NCI-H2196 (cell line): ENCODE measurements around the gene LCN15.
"Not testable (repeated sequence)": the region's sequence is repeated elsewhere in the genome, so short reads cannot be mapped to it uniquely, and the experiment has no call there.

Experiments
- DNase-seq: peaks from one replicate; lab custom pipeline; 2025; ENCODE audit not compliant: unreplicated experiment; lab: John Stamatoyannopoulos, UW

Gene LCN15

DNA sequence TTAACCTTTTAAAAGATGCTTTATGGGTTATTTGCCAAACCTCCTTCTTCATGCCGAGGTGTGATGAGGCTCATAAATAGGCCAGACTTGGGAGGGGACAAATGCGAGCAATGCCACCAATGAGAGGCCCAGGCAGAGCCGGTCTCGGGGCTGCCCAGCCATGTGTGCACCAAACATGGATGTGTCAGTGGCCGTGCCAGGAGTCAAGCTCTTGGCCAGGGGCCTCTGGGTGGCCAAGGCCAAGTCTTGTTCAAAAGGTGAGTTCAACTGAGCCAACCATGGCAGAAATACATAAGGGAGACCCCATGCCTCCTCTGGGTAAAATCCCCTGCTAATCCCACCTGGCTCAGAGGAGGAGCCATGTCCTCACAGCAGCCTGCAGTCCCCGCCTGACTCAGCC is 10.9 kb upstream of the LCN15 start:
- DNase-seq, result no peak

GRCh38 chr9:136774416-136775045 is 10.2 kb upstream of the LCN15 start:
- no peak for DNase-seq

- no peak for DNase-seq
Observed at GRCh38 chr9:136773386-136774044, 9.2 kb upstream of the LCN15 start.

DNA sequence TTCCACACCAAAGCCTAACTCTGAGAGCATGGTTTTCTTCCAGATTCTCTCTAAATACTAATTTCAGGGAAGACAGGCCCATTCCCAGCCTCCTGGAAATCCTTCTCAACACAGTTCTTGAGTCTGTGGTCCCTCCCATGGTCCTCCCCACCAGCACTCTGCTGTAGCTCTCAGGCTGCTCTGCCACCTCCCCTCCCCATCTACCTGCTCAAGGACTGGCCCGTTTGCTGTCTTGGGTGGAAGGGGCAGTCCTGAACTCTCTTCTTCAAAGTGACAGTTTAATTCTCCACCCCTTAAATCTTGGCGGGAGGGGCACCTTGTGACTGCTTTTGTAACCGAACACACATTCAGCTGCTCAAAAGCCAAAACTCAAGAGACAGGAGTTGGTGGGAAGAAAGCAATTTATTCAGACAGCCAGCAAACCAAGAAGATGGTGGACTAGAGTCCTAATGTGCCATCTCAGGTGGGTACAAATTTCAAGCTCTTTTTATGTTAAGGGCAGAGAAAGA is 7.6 kb upstream of the LCN15 start:
- DNase-seq, result no peak

DNA sequence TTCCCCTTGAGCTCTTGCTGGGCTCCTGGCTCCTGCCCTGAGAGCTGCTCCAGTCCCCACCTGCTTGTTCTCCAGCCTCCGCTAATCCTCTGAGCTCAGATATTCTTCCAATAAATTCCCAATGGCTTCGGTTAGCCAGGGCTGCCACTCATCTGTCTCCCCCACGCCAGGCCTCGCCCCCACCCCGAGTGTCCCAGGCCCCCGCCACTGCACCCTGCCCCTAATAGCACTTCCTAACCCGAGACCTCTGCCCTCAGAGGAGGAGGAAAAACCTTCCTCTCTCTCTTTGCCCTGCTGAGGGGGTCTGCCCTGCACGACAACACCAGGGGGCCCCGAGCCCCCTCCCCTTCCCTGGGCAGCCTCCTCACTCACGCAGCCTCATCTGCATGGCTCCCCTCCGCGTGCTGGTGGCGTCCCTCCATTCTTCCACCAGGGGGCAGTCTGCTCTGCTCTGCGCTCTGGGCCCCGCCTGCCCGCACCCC is 5.4 kb upstream of the LCN15 start:
- DNase-seq, result peak; percentile 23

- DNase-seq, result peak; percentile 78
Observed at GRCh38 chr9:136766410-136767120, 2.2 kb upstream of the LCN15 start.

- DNase-seq, result not testable (repeated sequence)
Observed at GRCh38 chr9:136765745-136766409, 1.6 kb upstream of the LCN15 start.

GRCh38 chr9:136765041-136765440 is 723 bp upstream of the LCN15 start:
- DNase-seq, result no peak

DNA sequence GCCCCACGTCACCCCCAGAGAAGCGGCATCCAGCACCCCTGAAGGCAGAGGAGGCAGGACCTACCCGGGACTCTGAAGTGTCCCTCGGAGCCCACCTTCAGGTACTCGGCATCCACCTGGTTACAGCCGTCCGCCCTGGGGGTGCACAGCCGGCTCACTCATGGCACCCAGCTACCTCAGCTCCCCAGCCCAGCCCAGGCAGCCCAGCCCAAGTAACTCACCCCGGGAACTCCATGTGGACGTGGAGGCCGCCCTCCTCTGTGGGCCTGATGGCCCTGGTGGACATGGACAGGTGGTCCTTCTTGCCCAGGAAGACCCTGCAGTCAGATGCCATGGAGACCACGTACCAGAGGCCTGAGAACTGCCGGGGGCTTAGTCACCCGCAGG is 676 bp downstream of the LCN15 start:
- no peak for DNase-seq

GRCh38 chr9:136762915-136763648 is 1.2 kb downstream of the LCN15 start:
- no peak for DNase-seq

GRCh38 chr9:136762221-136762691 is 2.1 kb downstream of the LCN15 start:
- no peak for DNase-seq

- DNase-seq, result no peak
Observed at GRCh38 chr9:136761545-136761981, 2.8 kb downstream of the LCN15 start.

- not testable (repeated sequence) for DNase-seq
Observed at GRCh38 chr9:136760834-136761544, 3.3 kb downstream of the LCN15 start.

GRCh38 chr9:136760424-136760823 is 3.9 kb downstream of the LCN15 start:
- DNase-seq, result no peak

DNA sequence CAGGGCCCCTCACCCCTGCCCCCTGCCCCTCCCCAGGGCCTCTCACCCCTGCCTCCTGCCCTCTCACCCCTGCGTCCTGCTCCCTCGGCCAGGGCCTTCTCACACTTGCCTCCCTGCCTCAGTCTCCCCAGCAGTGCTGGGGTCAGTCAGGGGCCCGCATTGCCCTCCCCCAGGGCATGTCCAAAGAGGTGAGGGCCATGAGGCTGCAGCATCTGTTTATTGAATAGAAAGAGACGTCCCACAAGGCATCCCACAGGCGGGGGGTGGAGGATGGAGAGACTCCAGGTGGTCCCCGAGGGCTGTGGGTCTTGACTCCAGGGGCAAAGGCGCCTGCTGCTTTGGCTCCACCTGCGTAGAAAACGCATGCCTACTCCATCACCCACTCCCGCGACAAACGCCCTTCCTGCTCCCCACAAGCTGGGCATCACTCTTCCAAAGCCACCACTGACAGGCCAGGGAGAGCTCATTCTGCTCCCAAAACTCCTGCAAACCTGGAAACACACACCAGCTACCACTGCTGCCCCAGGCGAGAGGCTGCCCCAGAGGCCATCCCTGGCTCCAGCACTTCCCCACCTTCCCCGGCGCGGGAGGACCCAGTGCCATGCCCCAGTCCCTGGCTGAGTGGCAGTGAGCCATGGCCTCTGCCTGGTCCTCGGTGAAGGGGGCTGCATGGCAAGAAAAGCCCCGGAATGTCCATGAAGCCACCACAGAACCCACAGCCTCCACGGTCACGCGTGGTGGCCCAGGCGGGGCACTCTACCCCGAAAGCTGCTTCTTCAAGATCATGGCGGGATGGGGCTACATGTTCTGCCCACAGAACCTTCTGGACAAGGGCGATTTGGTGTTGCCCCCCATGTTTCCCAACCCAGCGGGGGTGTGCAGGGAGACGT is 4.6 kb downstream of the LCN15 start:
- no peak for DNase-seq

DNA sequence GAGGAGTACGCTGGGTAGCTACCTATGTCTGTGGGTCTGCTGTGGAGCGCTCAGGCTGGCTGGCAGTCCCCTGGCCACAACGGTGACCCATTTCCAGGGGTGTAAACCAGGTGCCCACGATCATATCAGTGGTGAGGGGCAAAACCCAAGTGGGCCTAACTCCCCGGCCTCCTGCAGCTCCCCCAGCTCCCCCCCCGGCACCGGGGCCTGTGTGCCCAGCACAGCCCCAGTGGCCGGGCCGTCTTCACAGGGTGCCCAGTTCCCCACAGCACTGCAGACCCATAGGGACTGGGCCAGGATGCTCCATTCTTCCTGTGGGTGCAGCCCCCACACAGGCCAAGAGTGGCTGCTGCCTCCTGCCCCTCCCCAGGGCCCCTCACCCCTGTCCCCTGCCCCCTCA is 5.3 kb downstream of the LCN15 start:
- no peak for DNase-seq

DNA sequence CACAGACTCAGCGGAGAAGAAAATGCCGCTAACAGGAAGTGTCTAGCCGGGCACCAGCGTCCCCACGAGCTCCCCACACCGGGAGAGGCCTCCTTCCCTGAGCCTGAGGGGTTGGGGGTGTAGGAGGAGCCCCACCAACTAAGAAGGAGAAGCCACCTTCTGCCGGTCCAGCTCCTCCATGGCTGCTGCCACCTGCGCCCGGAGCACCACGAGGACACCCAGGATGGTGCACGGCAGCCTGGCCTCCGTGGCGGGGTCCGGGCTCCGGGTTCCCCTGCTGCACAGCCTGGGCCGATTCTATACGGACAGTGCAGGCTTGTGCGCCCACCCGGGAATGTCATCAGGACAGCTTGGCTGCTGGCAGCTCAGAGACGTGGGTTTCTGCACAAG is 6.6 kb downstream of the LCN15 start:
- DNase-seq, result no peak

GRCh38 chr9:136757328-136757727 is 7.0 kb downstream of the LCN15 start:
- no peak for DNase-seq

DNA sequence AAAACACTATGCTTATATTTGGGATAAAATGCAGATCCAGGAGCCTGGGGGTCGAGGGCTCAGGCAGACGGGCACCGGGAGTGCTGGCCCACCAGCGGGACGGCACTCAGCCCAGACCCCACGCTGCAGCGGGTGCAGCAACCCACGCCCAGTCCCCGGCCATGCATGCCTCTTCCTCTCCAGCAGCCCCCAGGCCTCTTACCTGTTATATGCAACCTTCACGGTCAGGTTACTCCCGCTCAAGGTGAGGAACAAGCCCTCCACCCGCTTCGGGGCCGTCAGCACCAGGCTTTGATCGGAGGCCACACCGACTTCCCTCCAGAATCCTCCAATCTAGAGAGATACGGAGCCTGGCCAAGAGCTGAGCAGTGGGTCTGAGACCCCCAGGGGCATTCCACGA is 7.5 kb downstream of the LCN15 start:
- no peak for DNase-seq
